Uterine smooth muscle cell (primary cell): Measurements from ENCODE around the gene LUC7L2. TPM values are rescaled to one million over a fixed set of nuclear protein-coding genes. Genes with fewer than 3 reads are reported as not detected.

Experiments used
- total RNA-seq: library from RNA; depleted of rRNA; stranded (reverse); fragments of >200 nt; gene quantifications from 2 replicates; pipeline ENCODE4 v1.2.3, GENCODE V29; 2014

The LUC7L2 gene, protein sequence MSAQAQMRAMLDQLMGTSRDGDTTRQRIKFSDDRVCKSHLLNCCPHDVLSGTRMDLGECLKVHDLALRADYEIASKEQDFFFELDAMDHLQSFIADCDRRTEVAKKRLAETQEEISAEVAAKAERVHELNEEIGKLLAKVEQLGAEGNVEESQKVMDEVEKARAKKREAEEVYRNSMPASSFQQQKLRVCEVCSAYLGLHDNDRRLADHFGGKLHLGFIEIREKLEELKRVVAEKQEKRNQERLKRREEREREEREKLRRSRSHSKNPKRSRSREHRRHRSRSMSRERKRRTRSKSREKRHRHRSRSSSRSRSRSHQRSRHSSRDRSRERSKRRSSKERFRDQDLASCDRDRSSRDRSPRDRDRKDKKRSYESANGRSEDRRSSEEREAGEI
- 43.1 and 49.0 TPM in 2 replicates for total RNA-seq

DNA sequence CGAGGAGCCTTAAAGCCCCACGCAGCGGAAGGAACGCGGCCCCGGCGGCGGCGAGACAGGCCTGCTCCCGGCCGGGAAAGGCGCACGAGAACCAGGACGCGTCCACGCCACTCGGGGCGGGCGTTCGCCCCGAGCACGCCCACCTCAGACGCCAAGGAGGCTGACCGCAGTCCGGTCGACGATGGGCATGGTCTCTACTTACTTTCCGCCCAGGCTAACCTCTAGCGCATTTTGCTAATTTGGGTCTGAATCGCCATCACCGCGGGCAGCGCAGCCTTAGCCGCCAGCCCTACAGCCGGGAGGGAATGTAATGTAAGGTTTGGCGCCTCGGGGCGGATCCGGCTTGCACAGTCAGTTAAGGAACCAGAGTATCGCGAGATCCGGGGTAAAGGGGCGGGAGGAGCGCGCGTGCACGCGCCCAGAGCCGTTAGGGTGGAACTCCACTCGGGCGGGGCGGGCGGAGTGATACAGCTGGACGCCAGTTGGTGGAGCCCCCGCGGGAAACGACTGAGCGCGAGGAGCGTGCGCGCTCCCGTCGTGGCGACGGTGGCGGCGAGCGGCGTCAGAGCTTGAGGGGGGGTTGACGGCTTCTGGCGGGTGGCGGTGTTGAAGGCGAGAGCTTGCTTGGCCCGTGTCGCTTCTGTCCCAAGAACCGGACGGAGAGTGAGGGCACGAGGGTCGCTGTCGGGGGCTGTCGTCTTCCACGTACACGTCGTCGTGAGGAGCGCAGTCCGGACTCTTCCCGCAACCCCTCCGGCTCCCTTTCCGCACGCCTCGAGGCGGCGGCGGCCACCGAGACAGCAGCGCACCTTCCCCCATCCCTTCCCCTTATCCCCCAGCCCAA lies at the start of gene LUC7L2:
LUC7L2 (plus strand) TSS at position 529 of the 844 bp plus-strand sequence. CDS start 368 bp downstream, outside the sequence.

DNA sequence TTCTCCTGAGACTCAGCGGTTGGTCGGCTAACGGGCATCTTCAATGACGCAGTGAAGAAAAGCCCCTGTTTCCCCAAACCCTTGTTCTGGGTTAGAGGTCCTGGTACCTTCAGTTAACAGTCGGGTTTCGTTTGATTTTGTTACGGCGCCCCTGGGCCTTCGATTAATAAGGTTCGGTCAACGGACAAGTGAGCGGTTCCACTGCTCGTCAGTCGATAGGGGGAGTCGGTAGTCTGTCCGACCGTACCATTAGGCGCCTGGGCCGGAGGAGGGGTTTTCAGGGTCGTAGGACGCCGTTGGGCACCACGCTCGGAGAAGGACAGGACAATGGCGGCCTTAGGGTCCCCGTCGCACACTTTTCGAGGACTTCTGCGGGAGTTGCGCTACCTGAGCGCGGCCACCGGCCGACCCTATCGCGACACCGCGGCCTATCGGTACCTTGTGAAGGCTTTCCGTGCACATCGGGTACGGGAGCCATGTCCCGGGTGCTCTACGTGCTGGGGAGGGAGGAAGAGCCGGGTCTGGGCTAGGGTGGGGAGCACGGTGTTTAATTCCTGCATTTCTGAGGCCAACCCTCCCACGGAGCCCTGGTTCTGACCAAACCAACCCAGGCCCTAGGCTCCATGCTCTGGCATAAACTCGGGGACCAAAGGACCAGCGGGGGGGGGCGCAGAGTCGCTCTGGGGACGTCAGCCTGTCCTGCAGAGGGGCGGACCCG lies 18.5 kb upstream of the LUC7L2 start, which contains the start of gene FMC1:
FMC1 (plus strand) TSS at position 280 of the 718 bp plus-strand sequence; CDS start at position 328, 48 bp downstream.

Other genes with a start within 250 kb of the LUC7L2 start
- 5.6 and 7.9 TPM in 2 replicates for gene UBN2, start 128.7 kb upstream of the LUC7L2 start, total RNA-seq
- gene FMC1, start 18.6 kb upstream of the LUC7L2 start, total RNA-seq = 8.0 and 8.9 TPM in 2 replicates
- gene KLRG2, start 123.8 kb downstream of the LUC7L2 start, total RNA-seq = not detected in 2 replicates
- not detected in 2 replicates for gene CLEC2L, start 163.8 kb downstream of the LUC7L2 start, total RNA-seq